HepG2 (cell line): Measurements from ENCODE around the gene TTC38. TPM values are rescaled to one million over a fixed set of nuclear protein-coding genes. Genes with fewer than 3 reads are reported as not detected.
A peak's percentile ranks its signal among the peaks of the same experiment; 100 is the strongest.

ENCODE experiments used
- ATAC-seq: fragments of 200-7000 bp; cut with Tn5 transposase; 3 replicates; pipeline ENCODE4 v1.9.1; 2020; ENCODE audit warnings: mild to moderate bottlenecking, moderate library complexity
- BruUV-seq: library from RNA; stranded (reverse); fragments of 400-500 nt; replicated peaks from 2 replicates; lab custom pipeline; 2021; lab: Mats Ljungman, UMichigan
- CTCF ChIA-PET: fragments of 300-600 bp; formaldehyde crosslinking; extraction: SDS; loops from one replicate; lab custom pipeline; 2021; ENCODE audit warnings: low total read pairs, inconsistent platforms, low intra/inter-chr PET ratio; lab: Yijun Ruan, JAX
- POLR2A ChIA-PET: fragments of 350-600 bp; sonication (Branson Sonifier 250); formaldehyde crosslinking; loops from one replicate; lab custom pipeline; 2020; ENCODE audit warnings: antibody characterized with exemption, inconsistent platforms; lab: Yijun Ruan, JAX
- DNase-seq: peaks from one replicate; pipeline ENCODE4 v3.0.0-alpha.2; 2015; ENCODE audit warnings: low spot score
- FAIRE-seq: peaks from 3 replicates; lab custom pipeline; 2011; peaks lifted over from hg19 to GRCh38; lab: Jason Lieb, UNC
- H2AFZ ChIP-seq: one replicate; pipeline ENCODE4 v1.6.1; 2011; ENCODE audit warnings: low read length, inconsistent platforms
- H3K27ac ChIP-seq: fragments of 300-600 bp; 3 replicates; pipeline ENCODE4 v1.8.0; 2011; ENCODE audit warnings: mixed run types, mild to moderate bottlenecking, mixed read lengths, low read length, inconsistent platforms; ENCODE audit not compliant: insufficient read depth; ENCODE audit errors: extremely low read length
- H3K27me3 ChIP-seq, 2 experiments: fragments of 200-600 bp in 1 of 2; 2 replicates in 1 of 2; 3 replicates in 1 of 2; pipeline versions ENCODE4 v1.6.0 to v1.8.0; 2011; ENCODE audit warnings: low read length in 2 of 2, mild to moderate bottlenecking in 2 of 2, moderate library complexity in 2 of 2, inconsistent platforms in 1 of 2; ENCODE audit not compliant: insufficient read depth in 2 of 2, control insufficient read depth in 1 of 2
- H3K36me3 ChIP-seq, 2 experiments: fragments of 200-600 bp in 1 of 2; replicated peaks in 1 of 2; 2 replicates in 1 of 2; 3 replicates in 1 of 2; pipeline versions ENCODE4 v1.5.1 to v1.8.0; 2011; ENCODE audit warnings: low read length in 2 of 2, inconsistent platforms in 1 of 2; ENCODE audit not compliant: insufficient read depth in 2 of 2, control insufficient read depth in 1 of 2
- H3K4me1 ChIP-seq: 2 replicates; pipeline ENCODE4 v1.5.1; 2012; ENCODE audit warnings: low read length, inconsistent platforms; ENCODE audit not compliant: insufficient read depth
- H3K4me2 ChIP-seq: 2 replicates; pipeline ENCODE4 v1.6.0; 2011; ENCODE audit warnings: low read depth, low read length, inconsistent platforms
- H3K4me3 ChIP-seq, 3 experiments: fragments of 200-600 bp in 1 of 3; sonication (generic), shearing (Covaris generic) in 1 of 3; replicated peaks in 1 of 3; 2 replicates each; pipeline ENCODE4 v1.5.1; 2011 to 2016; ENCODE audit warnings: low read length in 3 of 3, inconsistent platforms in 2 of 3, low read depth in 2 of 3, mild to moderate bottlenecking in 2 of 3, control low read depth in 1 of 3, mixed read lengths in 1 of 3; ENCODE audit not compliant: insufficient read depth in 1 of 3
- H3K79me2 ChIP-seq: one replicate; pipeline ENCODE4 v1.6.1; 2011; ENCODE audit warnings: low read length, inconsistent platforms; ENCODE audit not compliant: insufficient read depth
- H3K9ac ChIP-seq: 2 replicates; pipeline ENCODE4 v1.6.0; 2011; ENCODE audit warnings: mild to moderate bottlenecking, low read depth, low read length, inconsistent platforms; ENCODE audit not compliant: insufficient read depth
- H3K9me3 ChIP-seq: 2 replicates; pipeline ENCODE4 v1.5.1; 2012; ENCODE audit warnings: mild to moderate bottlenecking, low read length
- H4K20me1 ChIP-seq: 2 replicates; pipeline ENCODE4 v1.6.0; 2011; ENCODE audit warnings: inconsistent platforms, mild to moderate bottlenecking, low read length, moderate library complexity; ENCODE audit not compliant: insufficient read depth
- AGO1 ChIP-seq: fragments of 200-400 bp; formaldehyde crosslinking; IDR thresholded peaks from 2 replicates; pipeline ENCODE4 v1.6.1; 2017; ENCODE audit warnings: mild to moderate bottlenecking, low read depth, low read length, moderate library complexity; ENCODE audit not compliant: poor library complexity, severe bottlenecking
- ELF4 ChIP-seq: sonication (generic); formaldehyde crosslinking; IDR thresholded peaks from 2 replicates; pipeline ENCODE4 v1.5.0; 2020; ENCODE audit warnings: missing genetic modification reagents, mild to moderate bottlenecking, moderate library complexity, borderline replicate concordance
- LBX2 ChIP-seq: sonication (generic); formaldehyde crosslinking; IDR thresholded peaks from 2 replicates; pipeline ENCODE4 v1.5.0; 2020; ENCODE audit warnings: missing genetic modification reagents, mild to moderate bottlenecking, borderline replicate concordance
- MAX ChIP-seq: IDR thresholded peaks from 2 replicates; pipeline ENCODE4 v1.6.1; 2012; ENCODE audit warnings: inconsistent platforms
- MTF1 ChIP-seq: sonication (generic); formaldehyde crosslinking; IDR thresholded peaks from 2 replicates; pipeline ENCODE4 v1.5.0; 2020; ENCODE audit warnings: missing genetic modification reagents
- PITX1 ChIP-seq: sonication (generic); formaldehyde crosslinking; IDR thresholded peaks from 2 replicates; pipeline ENCODE4 v1.5.1; 2020; ENCODE audit warnings: mild to moderate bottlenecking, missing genetic modification reagents
- SAFB2 ChIP-seq: sonication (generic); formaldehyde crosslinking; IDR thresholded peaks from 2 replicates; pipeline ENCODE4 v1.5.1; 2020; ENCODE audit warnings: missing genetic modification reagents, low read depth, mild to moderate bottlenecking, borderline replicate concordance
- TAF1 ChIP-seq: sonication (generic); formaldehyde crosslinking; IDR thresholded peaks from 2 replicates; pipeline ENCODE4 v1.4.0; 2020; ENCODE audit warnings: missing genetic modification reagents
- TEAD2 ChIP-seq: sonication (generic); formaldehyde crosslinking; IDR thresholded peaks from 2 replicates; pipeline ENCODE4 v1.9.0; 2021; ENCODE audit warnings: missing genetic modification reagents
- ZBTB40 ChIP-seq, 2 experiments: fragments of 450-650 bp in 1 of 2; sonication (generic) in 1 of 2; formaldehyde crosslinking in 1 of 2; IDR thresholded peaks; 2 replicates each; pipeline versions ENCODE4 v1.6.1 to v1.8.0; 2016 to 2022; ENCODE audit warnings: antibody characterized with exemption in 1 of 2, mild to moderate bottlenecking in 1 of 2, missing genetic modification reagents in 1 of 2
- ZFP36L1 ChIP-seq: sonication (generic); formaldehyde crosslinking; IDR thresholded peaks from 2 replicates; pipeline ENCODE4 v1.8.0; 2022; ENCODE audit warnings: mild to moderate bottlenecking, missing genetic modification reagents, moderate library complexity
- ZNF30 ChIP-seq: sonication (generic); formaldehyde crosslinking; IDR thresholded peaks from 2 replicates; pipeline ENCODE4 v1.5.0; 2020; ENCODE audit warnings: mild to moderate bottlenecking, missing genetic modification reagents
- WGBS: methylation state at CpG from one replicate; pipeline ENCODE4 v1.1.6; 2017; ENCODE audit warnings: low lambda C conversion rate; 5-methylcytosine and 5-hydroxymethylcytosine counted together
- in situ Hi-C: cut with HindIII; loops from 2 replicates; pipeline ENCODE4 v1.10.0; 2017; ENCODE audit warnings: low pct_unique_long_range_greater_than_20kb; ENCODE audit not compliant: extremely low pct_ligation_motif_present
- intact Hi-C: fragments of 100-400 bp; cut with micrococcal nuclease; formaldehyde crosslinking; loops from one replicate; pipeline ENCODE4 v1.10.0; 2022; ENCODE audit not compliant: unreplicated experiment
- polyA plus RNA-seq, 8 experiments: library from polyadenylated mRNA; depleted of rRNA in 3 of 8; stranded (reverse) in 7 of 8; unstranded in 1 of 8; fragments of >200 nt; fragmentation: Illumina TruSeq in 4 of 8; extraction: Trizol in 4 of 8; gene quantifications; 2 replicates each; pipeline versions ENCODE4 v1.2.1 to v1.2.3, GENCODE V29; 2011 to 2016; ENCODE audit warnings: low read depth in 4 of 8, missing spikeins in 1 of 8, mixed read lengths in 1 of 8; ENCODE audit not compliant: insufficient read depth in 1 of 8
- total RNA-seq, 5 experiments: library from RNA; depleted of rRNA; stranded (reverse); fragments of >200 nt; fragmentation: Illumina TruSeq; extraction: Trizol; gene quantifications; 2 replicates each; pipeline ENCODE4 v1.2.3, GENCODE V29; 2016; ENCODE audit warnings: low read depth in 1 of 5

Gene TTC38
- total and polyA plus RNA-seq, 2 of the 13 experiments (the other 11 are each of a cell fraction or from before 2014, with no cell fraction given), result 101 to 105 TPM

GRCh38 chr22:46339956-46340355 lies 72.1 kb downstream of the TTC38 start:
- no peak overlapping the region for H3K4me3 ChIP-seq
- H3K27me3 ChIP-seq, result no peaks in the 10 kb centered on the region; a peak in 1 of 5 replicates
- no peaks in the 10 kb centered on the region for H3K9me3 ChIP-seq
- H3K27ac ChIP-seq, result peak overlapping the region; percentile 19
- ChIA-PET CTCF (no interaction called here), POLR2A (no interaction called here)
- no peak overlapping the region for H2AFZ ChIP-seq
- peaks cover 34% of the 10 kb centered on the region for H3K4me1 ChIP-seq
- H3K4me2 ChIP-seq, result no peak overlapping the region
- no TSS peak for BruUV-seq
- intact Hi-C loops (no loop called here), in situ Hi-C loops (no loop called here)
- H3K36me3 ChIP-seq, result peaks cover 25 to 63% of the 10 kb centered on the region in 2 experiments
- H3K79me2 ChIP-seq, result peaks cover 36% of the 10 kb centered on the region
- no peak overlapping the region for H3K9ac ChIP-seq
- FAIRE-seq, result no peak
- peaks cover 5% of the 10 kb centered on the region; the same call in 1 of the 2 replicates for H4K20me1 ChIP-seq
- ATAC-seq, result no peak
- no peak for DNase-seq
- WGBS, result 68% methylated on average over 5 of the region's 5 CpGs
- TF ChIP-seq PITX1 (CRISPR knock-in tag) (no peak), MTF1 (no peak), ZFP36L1 (no peak), TEAD2 (CRISPR knock-in tag) (no peak), MAX (no peak), LBX2 (CRISPR knock-in tag) (no peak), ZNF30 (CRISPR knock-in tag) (no peak), TAF1 (CRISPR knock-in tag) (no peak), SAFB2 (CRISPR knock-in tag) (no peak), AGO1 (no peak), ZBTB40 (IDR thresholded peaks at IDR 0.05) (no peak), ZBTB40 (CRISPR knock-in tag; IDR thresholded peaks at IDR 0.05) (no peak), ELF4 (CRISPR knock-in tag) (no peak)
